Bronchial epithelial cell (primary cell): Measurements from ENCODE around the gene ANKK1. TPM values are rescaled to one million over a fixed set of nuclear protein-coding genes. Genes with fewer than 3 reads are reported as not detected.
A peak's percentile ranks its signal among the peaks of the same experiment; 100 is the strongest.

Experiments used
- DNase-seq: peaks from one replicate; pipeline ENCODE4 v3.0.0-alpha.2; 2010; ENCODE audit warnings: low read depth
- FAIRE-seq: peaks from 2 replicates; lab custom pipeline; 2011; peaks lifted over from hg19 to GRCh38; lab: Jason Lieb, UNC
- H3K27me3 ChIP-seq: 2 replicates; pipeline ENCODE4 v1.5.1; 2011; ENCODE audit warnings: low read length; ENCODE audit not compliant: control insufficient read depth, insufficient read depth
- H3K36me3 ChIP-seq: 2 replicates; pipeline ENCODE4 v1.5.1; 2011; ENCODE audit warnings: low read length; ENCODE audit not compliant: control insufficient read depth, insufficient read depth
- H3K4me3 ChIP-seq: 2 replicates; pipeline ENCODE4 v1.5.1; 2011; ENCODE audit warnings: mild to moderate bottlenecking, low read depth, low read length, control low read depth
- CTCF ChIP-seq: IDR thresholded peaks from 2 replicates; pipeline ENCODE4 v1.5.1; 2011; ENCODE audit warnings: mild to moderate bottlenecking, moderate library complexity, low read length, control low read depth, inconsistent platforms; ENCODE audit not compliant: insufficient read depth, severe bottlenecking
- total RNA-seq: library from RNA; depleted of rRNA; stranded (reverse); fragments of >200 nt; gene quantifications from 2 replicates; pipeline ENCODE4 v1.2.1, GENCODE V29; 2014

ANKK1 gene
- total RNA-seq, 1 donor from 2014 or later: 0.26 TPM

- FAIRE-seq: peak; percentile 97
- DNase-seq: peak; percentile 89
- H3K4me3 ChIP-seq: no peak overlapping the region
- H3K27me3 ChIP-seq: no peaks in the 10 kb centered on the region
- H3K36me3 ChIP-seq: no peaks in the 10 kb centered on the region
- TF ChIP-seq CTCF: no peak
These were observed 14.3 kb upstream of the ANKK1 start for GRCh38 chr11:113373306-113373705.

- H3K36me3 ChIP-seq: no peaks in the 10 kb centered on the region
- DNase-seq (no peak), FAIRE-seq (no peak)
- no peak overlapping the region for H3K4me3 ChIP-seq
- no peaks in the 10 kb centered on the region for H3K27me3 ChIP-seq
- TF ChIP-seq CTCF: no peak
These were observed 13.5 kb upstream of the ANKK1 start for GRCh38 chr11:113373981-113374560.

- DNase-seq: no peak
- FAIRE-seq: peak; percentile 18
- TF ChIP-seq CTCF: no peak
- Histone ChIP-seq H3K27me3 (no peaks in the 10 kb centered on the region), H3K36me3 (no peaks in the 10 kb centered on the region), H3K4me3 (no peak overlapping the region)
These were observed 12.2 kb upstream of the ANKK1 start for GRCh38 chr11:113375402-113375801.

- no peak for FAIRE-seq
- no peaks in the 10 kb centered on the region for H3K36me3 ChIP-seq
- H3K4me3 ChIP-seq: no peak overlapping the region
- DNase-seq: no peak
- no peak for TF ChIP-seq CTCF
- H3K27me3 ChIP-seq: no peaks in the 10 kb centered on the region
These were observed 11.4 kb upstream of the ANKK1 start for GRCh38 chr11:113376156-113376555.

GRCh38 chr11:113377681-113378412 is 9.7 kb upstream of the ANKK1 start:
- H3K27me3 ChIP-seq: no peaks in the 10 kb centered on the region
- DNase-seq: peak; percentile 62
- H3K4me3 ChIP-seq: no peak overlapping the region
- no peak for TF ChIP-seq CTCF
- peak; percentile 75 for FAIRE-seq
- no peaks in the 10 kb centered on the region for H3K36me3 ChIP-seq
